Nephron progenitor cell (in vitro differentiated cells): Measurements from ENCODE around the gene PHC2.

Experiments
- DNase-seq: peaks from one replicate; pipeline ENCODE4 v3.0.0; 2021
- H3K27ac Mint-ChIP-seq: 2 replicates; pipeline ENCODE4 v1.8.0; 2021; ENCODE audit warnings: mild to moderate bottlenecking, moderate library complexity, mixed read lengths
- H3K27me3 Mint-ChIP-seq: 2 replicates; pipeline ENCODE4 v1.8.0; 2021; ENCODE audit warnings: mild to moderate bottlenecking, low read depth, mixed read lengths; ENCODE audit not compliant: poor library complexity
- H3K36me3 Mint-ChIP-seq: 2 replicates; pipeline ENCODE4 v1.8.0; 2021; ENCODE audit warnings: low read depth, mixed read lengths
- H3K4me1 Mint-ChIP-seq: 2 replicates; pipeline ENCODE4 v1.8.0; 2021; ENCODE audit warnings: mixed read lengths
- H3K4me3 Mint-ChIP-seq: 2 replicates; pipeline ENCODE4 v1.8.0; 2021; ENCODE audit warnings: mild to moderate bottlenecking, moderate library complexity, mixed read lengths
- H3K9me3 Mint-ChIP-seq: 2 replicates; pipeline ENCODE4 v1.8.0; 2021; ENCODE audit warnings: mild to moderate bottlenecking, moderate library complexity, mixed read lengths
- CTCF ChIP-seq: fragments of 200-600 bp; sonication (generic); IDR thresholded peaks from 2 replicates; pipeline ENCODE4 v1.5.0; 2021; ENCODE audit warnings: antibody characterized with exemption

Gene PHC2

GRCh38 chr1:33430692-33431593 lies at the start of gene PHC2:
PHC2 (minus strand) TSS chr1:33431095; CDS start chr1:33375539, 55,556 bp downstream.
- peak within 1 kb of the TSS; percentile 54 for H3K4me3 Mint-ChIP-seq
- DNase-seq = peak; percentile 97
- peak within 1 kb of the TSS; percentile 62 for H3K27ac Mint-ChIP-seq
- no peak for TF ChIP-seq CTCF
- no peaks in the 10 kb centered on the region for H3K9me3 Mint-ChIP-seq
- H3K36me3 Mint-ChIP-seq = peaks cover 9% of the 10 kb centered on the region
- H3K4me1 Mint-ChIP-seq = peaks cover 38% of the 10 kb centered on the region
- no peaks in the 10 kb centered on the region for H3K27me3 Mint-ChIP-seq

GRCh38 chr1:33477451-33477850 lies 46.6 kb upstream of the PHC2 start:
- Mint-ChIP-seq H3K4me1 (peaks cover 11% of the 10 kb centered on the region), H3K9me3 (no peaks in the 10 kb centered on the region), H3K27me3 (no peaks in the 10 kb centered on the region), H3K4me3 (no peak overlapping the region), H3K36me3 (peaks cover 34% of the 10 kb centered on the region), H3K27ac (no peak overlapping the region)
- no peak for TF ChIP-seq CTCF
- DNase-seq = no peak

- no peak for DNase-seq
These were observed 43.0 kb upstream of the PHC2 start for GRCh38 chr1:33473900-33474299.

DNA sequence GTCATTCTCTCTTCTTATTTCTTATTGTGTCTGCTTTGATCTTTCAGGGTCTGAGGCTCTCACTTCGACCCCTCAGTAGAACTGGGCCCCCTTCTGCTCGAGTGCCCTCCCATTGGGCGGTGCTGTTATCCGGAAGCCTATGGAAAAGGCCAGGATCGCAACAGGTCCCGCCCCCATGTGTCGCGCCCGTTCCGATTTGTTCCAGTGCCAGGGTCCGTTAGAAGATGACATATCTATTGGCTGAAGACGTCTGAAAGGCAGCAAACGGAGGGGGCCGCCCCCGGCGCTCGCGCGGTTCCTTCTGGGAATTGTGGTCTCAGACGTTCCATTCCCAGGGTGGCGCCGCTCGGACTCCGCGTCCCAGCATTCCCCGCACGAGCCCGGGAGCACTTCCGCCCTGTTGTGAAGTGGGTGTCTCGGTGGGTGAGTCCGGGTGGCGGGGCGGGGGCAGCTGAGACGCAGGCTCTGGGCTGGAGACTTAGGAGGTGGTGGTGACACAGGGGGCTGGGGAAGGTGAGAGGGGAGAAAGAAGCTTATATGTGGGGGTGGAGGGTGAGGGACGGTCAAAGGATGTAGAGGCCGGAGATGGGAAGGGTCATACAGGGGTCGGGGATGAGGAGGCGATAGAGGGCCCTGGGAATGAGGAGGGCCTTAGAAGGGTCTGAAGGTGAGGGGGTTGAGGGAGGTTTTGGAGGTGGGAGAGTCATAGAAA lies 41.5 kb upstream of the PHC2 start, which contains the start of gene ZSCAN20:
TSS of gene ZSCAN20 (plus strand) at position 377 of the 712 bp plus-strand sequence. CDS start 6,644 bp downstream, outside the sequence.
- Mint-ChIP-seq H3K4me3 (peak within 1 kb of the TSS; percentile 90), H3K27ac (no peak within 1 kb of the TSS), H3K4me1 (peaks cover 41% of the 10 kb centered on the region), H3K27me3 (peaks cover 3% of the 10 kb centered on the region), H3K36me3 (peaks cover 3% of the 10 kb centered on the region), H3K9me3 (no peaks in the 10 kb centered on the region)
- DNase-seq = peak; percentile 96
- TF ChIP-seq CTCF = no peak

More at GRCh38 chr1:33473900-33474299, 43.0 kb upstream of the PHC2 start:
- Mint-ChIP-seq H3K36me3 (peaks cover 16% of the 10 kb centered on the region), H3K27ac (no peak overlapping the region), H3K4me1 (peaks cover 37% of the 10 kb centered on the region), H3K27me3 (no peaks in the 10 kb centered on the region), H3K4me3 (peak overlapping the region; percentile 90), H3K9me3 (no peaks in the 10 kb centered on the region)
- TF ChIP-seq CTCF = no peak

GRCh38 chr1:33471416-33471815 lies 40.5 kb upstream of the PHC2 start:
- Mint-ChIP-seq H3K9me3 (no peaks in the 10 kb centered on the region), H3K4me3 (no peak overlapping the region), H3K4me1 (peaks cover 41% of the 10 kb centered on the region), H3K27me3 (peaks cover 3% of the 10 kb centered on the region), H3K27ac (no peak overlapping the region), H3K36me3 (no peaks in the 10 kb centered on the region)
- DNase-seq = no peak
- no peak for TF ChIP-seq CTCF
